Lung (tissue), 12 donors: Measurements from ENCODE around the gene PDLIM1. TPM values are rescaled to one million over a fixed set of nuclear protein-coding genes. Genes with fewer than 3 reads are reported as not detected.

Experiments used
- ATAC-seq: fragments of 200-7000 bp; cut with Tn5 transposase; one replicate; pipeline ENCODE4 v1.9.1; 2020; ENCODE audit warnings: moderate number of reproducible peaks; ENCODE audit not compliant: insufficient read depth, low FRiP score
- DNase-seq, 3 donors: peaks; one replicate each; pipeline ENCODE4 v3.0.0-alpha.2; 2013 to 2017
- H3K27ac ChIP-seq, 2 donors: one replicate each; pipeline ENCODE4 v1.5.1; 2013; ENCODE audit warnings: mild to moderate bottlenecking in 2 of 2, moderate library complexity in 2 of 2, control low read depth in 1 of 2, inconsistent platforms in 1 of 2, low read depth in 1 of 2, low read length in 1 of 2
- H3K27me3 ChIP-seq, 3 donors: one replicate each; pipeline ENCODE4 v1.5.1; 2013; ENCODE audit warnings: low read length in 2 of 3; ENCODE audit not compliant: control insufficient read depth in 3 of 3, insufficient read depth in 3 of 3
- H3K36me3 ChIP-seq, 4 donors: one replicate each; pipeline ENCODE4 v1.5.1; 2013; ENCODE audit warnings: low read length in 4 of 4, mild to moderate bottlenecking in 1 of 4, moderate library complexity in 1 of 4; ENCODE audit not compliant: control insufficient read depth in 4 of 4, insufficient read depth in 4 of 4
- H3K4me1 ChIP-seq, 5 donors: one replicate each; pipeline ENCODE4 v1.5.1; 2013; ENCODE audit warnings: low read length in 5 of 5, mild to moderate bottlenecking in 2 of 5, moderate library complexity in 1 of 5; ENCODE audit not compliant: control insufficient read depth in 5 of 5, insufficient read depth in 5 of 5
- H3K4me3 ChIP-seq: one replicate; pipeline ENCODE4 v1.5.1; 2013; ENCODE audit warnings: mild to moderate bottlenecking, control low read depth, moderate library complexity
- H3K9ac ChIP-seq, 2 donors: one replicate each; pipeline ENCODE4 v1.5.1; 2013; ENCODE audit warnings: low read length in 2 of 2, control low read depth in 1 of 2; ENCODE audit not compliant: insufficient read depth in 1 of 2
- H3K9me3 ChIP-seq, 4 donors: one replicate each; pipeline ENCODE4 v1.5.1; 2013; ENCODE audit warnings: low read length in 3 of 4, mild to moderate bottlenecking in 1 of 4, moderate library complexity in 1 of 4; ENCODE audit not compliant: control insufficient read depth in 4 of 4, insufficient read depth in 3 of 4
- WGBS, 2 donors: extraction: QIAGEN DNeasy Blood & Tissue Kit; methylation state at CpG; one replicate each; pipeline ENCODE4 v1.1.7; 2013; 5-methylcytosine and 5-hydroxymethylcytosine counted together
- polyA plus RNA-seq, 2 donors: library from polyadenylated mRNA; stranded (reverse); fragments of 200-250 nt; gene quantifications; one replicate each; pipeline ENCODE4 v1.2.1, GENCODE V29; 2013
- total RNA-seq, 2 donors: library from RNA; depleted of rRNA in 1 of 2; stranded (reverse); fragments of >200 nt in 1 of 2; gene quantifications; one replicate each; pipeline ENCODE4 v1.2.1, GENCODE V29; 2014 to 2021
- TF ChIP-seq, protein P1 (sequence below): IDR thresholded peaks from 2 replicates; pipeline ENCODE4 v1.5.1; 2012; ENCODE audit warnings: mild to moderate bottlenecking; ENCODE audit errors: control extremely low read depth, extremely low read depth
- donor health status: control.
- donor health status: control.
- donor health status: Bipolar disorder and iron deficiency.
- donor health status: healthy.
- donor health status: DM: yes; HTN: yes; CAD: no.

Gene PDLIM1
- total and polyA plus RNA-seq, 4 donors = 61.4 to 243 (median 178) TPM

DNA sequence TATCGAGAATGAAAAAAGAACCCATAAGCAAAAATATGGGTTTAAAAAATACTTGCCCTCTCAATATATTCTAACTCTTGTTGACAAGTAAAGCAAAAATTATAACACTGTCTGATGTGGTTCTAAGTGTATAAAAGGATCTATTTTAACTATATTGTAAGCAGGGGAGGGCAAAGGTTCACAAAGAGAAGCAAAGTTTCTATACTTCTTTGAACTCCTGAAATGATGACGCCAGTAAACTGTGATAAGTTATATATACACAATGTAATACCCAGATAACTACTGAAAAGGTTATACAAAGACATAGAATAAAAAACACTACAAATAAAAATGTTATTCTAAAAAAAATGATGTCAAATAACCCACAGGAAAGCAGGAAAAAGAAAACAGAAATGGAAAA is 37.1 kb downstream of the PDLIM1 start:
- no peaks in the 10 kb centered on the region for H3K27me3 ChIP-seq
- H3K4me3 ChIP-seq = no peak overlapping the region
- H3K9me3 ChIP-seq = peaks cover 0 to 4% (median 0%) of the 10 kb centered on the region in 4 donors
- 89 to 91% methylated on average over 2 of the region's 2 CpGs for WGBS, 2 donors
- peaks cover 4 to 12% (median 8%) of the 10 kb centered on the region in 4 donors for H3K36me3 ChIP-seq
- ATAC-seq (no peak), DNase-seq (no peak)
- no peak overlapping the region for H3K27ac ChIP-seq
- TF ChIP-seq, protein P1, sequence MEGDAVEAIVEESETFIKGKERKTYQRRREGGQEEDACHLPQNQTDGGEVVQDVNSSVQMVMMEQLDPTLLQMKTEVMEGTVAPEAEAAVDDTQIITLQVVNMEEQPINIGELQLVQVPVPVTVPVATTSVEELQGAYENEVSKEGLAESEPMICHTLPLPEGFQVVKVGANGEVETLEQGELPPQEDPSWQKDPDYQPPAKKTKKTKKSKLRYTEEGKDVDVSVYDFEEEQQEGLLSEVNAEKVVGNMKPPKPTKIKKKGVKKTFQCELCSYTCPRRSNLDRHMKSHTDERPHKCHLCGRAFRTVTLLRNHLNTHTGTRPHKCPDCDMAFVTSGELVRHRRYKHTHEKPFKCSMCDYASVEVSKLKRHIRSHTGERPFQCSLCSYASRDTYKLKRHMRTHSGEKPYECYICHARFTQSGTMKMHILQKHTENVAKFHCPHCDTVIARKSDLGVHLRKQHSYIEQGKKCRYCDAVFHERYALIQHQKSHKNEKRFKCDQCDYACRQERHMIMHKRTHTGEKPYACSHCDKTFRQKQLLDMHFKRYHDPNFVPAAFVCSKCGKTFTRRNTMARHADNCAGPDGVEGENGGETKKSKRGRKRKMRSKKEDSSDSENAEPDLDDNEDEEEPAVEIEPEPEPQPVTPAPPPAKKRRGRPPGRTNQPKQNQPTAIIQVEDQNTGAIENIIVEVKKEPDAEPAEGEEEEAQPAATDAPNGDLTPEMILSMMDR = no peak
- H3K9ac ChIP-seq = no peak overlapping the region
- peaks cover 0 to 16% (median 0%) of the 10 kb centered on the region in 5 donors for H3K4me1 ChIP-seq

DNA sequence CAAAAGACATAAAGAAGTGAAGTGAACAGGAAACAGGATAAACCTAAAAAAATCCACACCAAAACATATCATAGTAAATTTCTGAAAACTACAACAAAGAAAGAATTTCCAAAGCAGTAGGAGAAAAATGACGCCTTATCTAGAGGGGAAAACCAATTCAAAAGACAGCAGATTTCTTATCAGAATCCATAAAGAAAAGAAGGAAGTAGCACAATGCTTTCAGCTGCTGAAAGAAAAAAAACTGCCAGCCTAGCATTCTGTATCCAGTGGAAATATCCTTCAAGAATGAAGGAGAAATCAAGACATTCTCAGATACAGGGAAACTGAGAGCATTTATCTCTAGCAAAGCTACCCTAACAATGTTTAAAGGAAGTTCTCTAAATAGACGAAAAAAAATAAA is 37.8 kb downstream of the PDLIM1 start:
- DNase-seq = no peak
- 60 to 71% methylated on average over 2 of the region's 2 CpGs for WGBS, 2 donors
- no peak overlapping the region for H3K27ac ChIP-seq
- no peaks in the 10 kb centered on the region for H3K27me3 ChIP-seq
- TF ChIP-seq, protein P1 = no peak
- H3K9me3 ChIP-seq = peaks cover 0 to 4% (median 0%) of the 10 kb centered on the region in 4 donors
- H3K9ac ChIP-seq = no peak overlapping the region
- peaks cover 4 to 12% (median 8%) of the 10 kb centered on the region in 4 donors for H3K36me3 ChIP-seq
- H3K4me3 ChIP-seq = no peak overlapping the region
- peaks cover 0 to 16% (median 0%) of the 10 kb centered on the region in 5 donors for H3K4me1 ChIP-seq
- ATAC-seq = no peak

DNA sequence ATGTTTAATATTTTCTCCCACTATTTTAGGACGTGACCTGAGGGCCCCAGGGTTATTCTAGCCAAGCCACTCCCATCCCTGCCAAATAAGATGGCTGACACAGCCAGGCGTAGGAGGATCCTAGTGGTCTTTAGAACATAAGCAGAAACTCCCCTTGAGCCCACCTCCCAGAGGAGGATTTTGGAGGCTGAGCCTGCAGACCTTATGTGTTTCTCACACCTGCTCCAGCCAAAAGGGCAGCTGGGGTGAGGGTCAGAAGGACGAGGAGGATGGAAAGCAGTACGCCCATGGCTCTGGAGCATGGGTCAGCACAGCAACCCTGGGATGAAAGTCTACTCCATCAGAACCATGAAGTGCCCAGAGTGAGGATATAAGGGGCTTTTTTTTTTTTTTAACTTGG is 39.9 kb downstream of the PDLIM1 start:
- Histone ChIP-seq H3K27me3 (no peaks in the 10 kb centered on the region), H3K36me3 (peaks cover 0 to 17% (median 7%) of the 10 kb centered on the region in 4 donors), H3K9me3 (no peaks in the 10 kb centered on the region), H3K4me3 (no peak overlapping the region), H3K9ac (no peak overlapping the region), H3K4me1 (peaks cover 0 to 24% (median 4%) of the 10 kb centered on the region in 5 donors), H3K27ac (no peak overlapping the region)
- WGBS, 2 donors = 79 to 86% methylated on average over 4 of the region's 4 CpGs
- ATAC-seq (no peak), DNase-seq (no peak)
- TF ChIP-seq, protein P1 = no peak

DNA sequence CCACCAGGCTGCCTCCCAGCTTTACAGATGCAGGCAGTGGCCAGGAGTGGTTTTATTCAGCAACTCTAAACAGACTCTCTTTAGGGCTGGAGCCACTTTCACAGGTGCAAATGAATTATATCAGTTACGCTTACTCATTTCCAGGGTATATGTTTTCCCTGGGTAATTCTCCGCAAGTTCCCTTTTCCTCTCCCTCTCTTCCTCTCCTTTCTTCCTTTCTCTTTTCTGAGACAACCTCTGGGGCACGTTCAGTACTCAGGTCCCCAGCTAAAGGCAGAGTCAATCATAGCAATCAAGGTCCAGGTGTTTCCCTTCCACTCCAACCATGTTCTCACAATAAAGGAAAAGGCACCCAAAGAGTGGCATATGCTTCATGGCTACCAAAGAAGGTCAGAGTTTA is 41.3 kb downstream of the PDLIM1 start:
- Histone ChIP-seq H3K9ac (no peak overlapping the region), H3K9me3 (no peaks in the 10 kb centered on the region), H3K4me3 (no peak overlapping the region), H3K36me3 (peaks cover 8 to 25% (median 12%) of the 10 kb centered on the region in 4 donors), H3K27ac (no peak overlapping the region), H3K4me1 (peaks cover 0 to 24% (median 4%) of the 10 kb centered on the region in 5 donors), H3K27me3 (no peaks in the 10 kb centered on the region)
- WGBS, 2 donors = 51 to 72% methylated on average over 3 of the region's 3 CpGs
- ATAC-seq = no peak
- TF ChIP-seq, protein P1 = no peak
- no peak for DNase-seq
